Adrenal gland (tissue), 12 donors: ENCODE results near the gene CCL27. TPM values are rescaled to one million over a fixed set of nuclear protein-coding genes. Genes with fewer than 3 reads are reported as not detected.

ENCODE experiments used
- DNase-seq, 7 donors: peaks; one replicate each; pipeline ENCODE4 v3.0.0-alpha.2; 2019 to 2020
- H3K27ac ChIP-seq, 5 donors: fragments of 200-600 bp; sonication (generic) in 4 of 5; 1 replicate in 3 of 5; 2 replicates in 2 of 5; pipeline versions ENCODE4 v1.5.1 to v1.8.0; 2016 to 2020; ENCODE audit warnings: mild to moderate bottlenecking in 1 of 5
- H3K27me3 ChIP-seq: fragments of 200-600 bp; 2 replicates; pipeline ENCODE4 v1.8.0; 2021
- H3K36me3 ChIP-seq, 2 donors: fragments of 200-600 bp; replicated peaks in 1 of 2; 1 replicate in 1 of 2; 2 replicates in 1 of 2; pipeline versions ENCODE4 v1.5.1 to v1.8.0; 2018 to 2022
- H3K4me1 ChIP-seq, 2 donors: fragments of 200-600 bp; replicated peaks in 1 of 2; 1 replicate in 1 of 2; 2 replicates in 1 of 2; pipeline versions ENCODE4 v1.5.1 to v1.8.0; 2018 to 2021
- H3K4me3 ChIP-seq, 4 donors: fragments of 200-600 bp; sonication (generic) in 3 of 4; one replicate each; pipeline ENCODE4 v1.5.1; 2016 to 2018
- H3K9me3 ChIP-seq, 3 donors: fragments of 200-600 bp; sonication (generic) in 1 of 3; replicated peaks in 1 of 3; 1 replicate in 2 of 3; 2 replicates in 1 of 3; pipeline versions ENCODE4 v1.5.1 to v1.8.0; 2016 to 2021
- CTCF ChIP-seq, 6 experiments: fragments of 450-650 bp in 4 of 6; fragments of 200-600 bp in 2 of 6; sonication (generic) in 1 of 6; IDR thresholded peaks; 1 replicate in 5 of 6; 2 replicates in 1 of 6; pipeline versions ENCODE4 v1.5.1 to v1.8.0; 2016 to 2021; ENCODE audit warnings: antibody characterized with exemption in 6 of 6, mild to moderate bottlenecking in 2 of 6, moderate library complexity in 1 of 6
- POLR2A ChIP-seq, 2 donors: fragments of 450-650 bp; IDR thresholded peaks; one replicate each; pipeline ENCODE4 v1.6.1; 2017; ENCODE audit warnings: antibody characterized with exemption in 2 of 2, mild to moderate bottlenecking in 2 of 2, moderate library complexity in 1 of 2
- WGBS, 4 donors: extraction: QIAGEN DNeasy Blood & Tissue Kit in 2 of 4; methylation state at CpG; one replicate each; pipeline versions ENCODE4 v1.1.5 to v1.1.7; 2013 to 2017; 5-methylcytosine and 5-hydroxymethylcytosine counted together
- intact Hi-C, 2 donors: fragments of 100-400 bp; cut with DNase I; formaldehyde crosslinking; loops; one replicate each; pipeline versions ENCODE4 v1.14.1 to v1.15.0; 2022 to 2023
- polyA plus RNA-seq, 3 donors: library from polyadenylated mRNA; stranded (reverse); fragments of 200-250 nt in 2 of 3; fragments of 350-450 nt in 1 of 3; fragmentation: Illumina TruSeq in 1 of 3; extraction: RNeasy Lipid Tissue Mini Kit (QIAGEN cat#74804) in 1 of 3; gene quantifications; one replicate each; pipeline ENCODE4 v1.2.3, GENCODE V29; 2013 to 2014
- total RNA-seq, 9 donors: library from RNA; depleted of rRNA in 4 of 9; stranded (reverse); fragments of >200 nt in 4 of 9; fragments of 120-200 nt in 1 of 9; fragmentation: NEBNext Ultra II Directional in 1 of 9; extraction: Animal tissue kit (Norgen Biotek cat#: 25700) in 1 of 9; gene quantifications; one replicate each; pipeline versions ENCODE4 v1.1.0 to v1.2.4, GENCODE V29; 2013 to 2023
- donor health status: healthy with polysubstance abuse.
- donor health status: Bipolar disorder and iron deficiency.
- donor health status: DM: yes; HTN: yes; CAD: no.
- donor health status: DM: no; HTN: no; CAD: no.
- donor health status: DM: no; HTN: no; CAD: no.
- donor health status: DM: yes; HTN: yes; CAD: no.

CCL27 gene
- total and polyA plus RNA-seq, 12 donors, result 0.10 to 0.65 (median 0.33) TPM; not detected in 7

GRCh38 chr9:34629491-34629808, 33.0 kb downstream of the CCL27 start:
- intact Hi-C loops, result no loop called here
- TF ChIP-seq CTCF (IDR thresholded peaks at IDR 0.05), result no peak
- TF ChIP-seq POLR2A (IDR thresholded peaks at IDR 0.05), result no peak
- Histone ChIP-seq H3K36me3 (no peaks in the 10 kb centered on the region), H3K4me1 (peaks cover 7 to 11% of the 10 kb centered on the region in 2 donors), H3K9me3 (no peaks in the 10 kb centered on the region), H3K27me3 (peaks cover 47% of the 10 kb centered on the region), H3K4me3 (no peak overlapping the region), H3K27ac (no peak overlapping the region)
- WGBS, 4 donors, result 22 to 39% (median 31%) methylated on average over 4 to 5 of the region's 5 CpGs
- DNase-seq, result no peak

- intact Hi-C loops, result no loop called here
- DNase-seq, result peak in 1 of 7 donors; percentile 47
- Histone ChIP-seq H3K4me3 (peak within 1 kb of the TSS in 2 of 4 donors; percentile 11 to 52), H3K4me1 (peaks cover 7 to 11% of the 10 kb centered on the region in 2 donors), H3K9me3 (no peaks in the 10 kb centered on the region), H3K27me3 (peaks cover 51% of the 10 kb centered on the region), H3K27ac (no peak within 1 kb of the TSS), H3K36me3 (no peaks in the 10 kb centered on the region)
- WGBS, 4 donors, result 2 to 6% (median 2%) methylated on average over 19 to 69 of the region's 69 CpGs
- TF ChIP-seq POLR2A (IDR thresholded peaks at IDR 0.05), result no peak
- no peak for TF ChIP-seq CTCF (IDR thresholded peaks at IDR 0.05)
Measured at GRCh38 chr9:34628656-34629490, 33.6 kb downstream of the CCL27 start, which contains the start of gene ARID3C. Gene ARID3C (minus strand): TSS chr9:34629066. CDS start chr9:34628014, 1,052 bp downstream.

- 29 to 35% (median 32%) methylated on average over 15 to 20 of the region's 20 CpGs for WGBS, 4 donors
- intact Hi-C loops, result no loop called here
- Histone ChIP-seq H3K4me1 (peaks cover 7 to 14% of the 10 kb centered on the region in 2 donors), H3K9me3 (no peaks in the 10 kb centered on the region), H3K4me3 (no peak overlapping the region), H3K27ac (no peak overlapping the region), H3K36me3 (no peaks in the 10 kb centered on the region), H3K27me3 (peaks cover 60% of the 10 kb centered on the region)
- DNase-seq, result no peak
- TF ChIP-seq CTCF (IDR thresholded peaks at IDR 0.05), result no peak
- no peak for TF ChIP-seq POLR2A (IDR thresholded peaks at IDR 0.05)
Measured at GRCh38 chr9:34627716-34628655, 34.5 kb downstream of the CCL27 start.

GRCh38 chr9:34625186-34625486, 37.3 kb downstream of the CCL27 start:
- Histone ChIP-seq H3K4me1 (peaks cover 7 to 18% of the 10 kb centered on the region in 2 donors), H3K36me3 (no peaks in the 10 kb centered on the region), H3K9me3 (no peaks in the 10 kb centered on the region), H3K27me3 (peaks cover 69% of the 10 kb centered on the region), H3K4me3 (no peak overlapping the region), H3K27ac (no peak overlapping the region)
- TF ChIP-seq POLR2A (IDR thresholded peaks at IDR 0.05), result no peak
- TF ChIP-seq CTCF (IDR thresholded peaks at IDR 0.05), result no peak
- intact Hi-C loops, result no loop called here
- WGBS, 4 donors, result 54 to 67% (median 66%) methylated on average over 3 of the region's 3 CpGs
- no peak for DNase-seq
